Neural crest cell (in vitro differentiated cells): ENCODE results near the gene TRIM45. TPM values are rescaled to one million over a fixed set of nuclear protein-coding genes. Genes with fewer than 3 reads are reported as not detected.

Experiments used
- DNase-seq: peaks from one replicate; pipeline ENCODE4 v3.0.0; 2021; ENCODE audit warnings: low read depth, mixed read lengths, low spot score
- H3K27ac Mint-ChIP-seq: one replicate; pipeline ENCODE4 v1.8.0; 2021; ENCODE audit warnings: mild to moderate bottlenecking, mixed read lengths; ENCODE audit not compliant: unreplicated experiment
- H3K27me3 Mint-ChIP-seq: 2 replicates; pipeline ENCODE4 v1.8.0; 2021; ENCODE audit warnings: low read depth, mild to moderate bottlenecking, mixed read lengths
- H3K36me3 Mint-ChIP-seq: 2 replicates; pipeline ENCODE4 v1.8.0; 2021; ENCODE audit warnings: low read depth, mild to moderate bottlenecking, mixed read lengths
- H3K4me1 Mint-ChIP-seq: 2 replicates; pipeline ENCODE4 v1.8.0; 2021; ENCODE audit warnings: mixed read lengths
- H3K4me3 Mint-ChIP-seq: one replicate; pipeline ENCODE4 v1.8.0; 2021; ENCODE audit warnings: mild to moderate bottlenecking, mixed read lengths
- H3K9me3 Mint-ChIP-seq: 2 replicates; pipeline ENCODE4 v1.8.0; 2021; ENCODE audit warnings: mixed read lengths
- microRNA-seq: library from miRNA; unstranded; fragments of <30 nt; microRNA quantifications from one replicate; pipeline ENCODE4, GENCODE V29; 2020
- total RNA-seq: library from RNA; stranded (reverse); gene quantifications from 2 replicates; pipeline ENCODE4 v1.2.1, GENCODE V29; 2021
- TF ChIP-seq, protein P1 (sequence below): fragments of 200-600 bp; sonication (generic); conservative IDR thresholded peaks from 2 replicates; pipeline ENCODE4 v1.5.0; 2021; ENCODE audit warnings: antibody characterized with exemption, mild to moderate bottlenecking

The TRIM45 gene
- total RNA-seq, 1 donor from 2014 or later, result 16.6 TPM

DNA sequence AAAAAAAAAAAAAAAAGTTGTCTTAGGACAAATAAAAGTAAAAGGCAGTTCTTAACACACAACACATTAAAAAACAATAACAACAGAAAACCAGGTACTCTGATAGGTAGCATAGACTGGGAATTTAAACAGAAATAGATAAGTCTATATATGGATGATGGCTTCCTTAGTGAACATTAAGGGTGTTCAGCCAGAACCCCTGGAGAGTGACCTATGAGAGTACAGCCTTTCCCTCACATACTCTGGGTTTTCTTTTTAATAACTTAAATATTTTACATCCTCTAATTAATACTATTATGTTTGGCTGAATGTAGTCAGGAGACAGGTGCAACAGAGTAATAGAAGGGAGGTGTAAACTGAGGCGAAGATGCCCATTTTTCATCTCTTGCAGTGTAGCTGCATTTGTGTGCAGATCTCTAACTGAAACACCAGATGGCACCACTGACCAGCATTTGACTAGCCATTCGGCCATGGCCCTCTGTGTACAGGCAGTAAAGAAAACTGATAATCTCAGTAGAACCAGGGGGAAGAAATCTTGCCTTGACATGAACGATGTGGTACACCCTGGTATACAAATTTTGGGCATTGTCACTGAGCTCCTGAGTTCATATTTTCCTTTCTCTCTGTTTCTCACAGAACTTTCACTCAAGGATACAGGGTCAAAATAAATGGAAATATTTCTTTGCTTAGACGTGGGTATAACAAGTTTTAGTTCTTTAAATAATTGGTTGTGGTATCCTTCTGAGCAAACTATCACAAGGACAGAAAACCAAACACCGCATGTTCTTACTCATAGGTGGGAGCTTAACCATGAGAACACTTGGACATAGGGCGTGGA is 53.8 kb downstream of the TRIM45 start:
- Mint-ChIP-seq H3K4me3 (no peak overlapping the region), H3K9me3 (no peaks in the 10 kb centered on the region), H3K27me3 (no peaks in the 10 kb centered on the region), H3K4me1 (peaks cover 13% of the 10 kb centered on the region), H3K27ac (no peak overlapping the region), H3K36me3 (peaks cover 5% of the 10 kb centered on the region)
- DNase-seq, result peak; percentile 49
- TF ChIP-seq, protein P1, sequence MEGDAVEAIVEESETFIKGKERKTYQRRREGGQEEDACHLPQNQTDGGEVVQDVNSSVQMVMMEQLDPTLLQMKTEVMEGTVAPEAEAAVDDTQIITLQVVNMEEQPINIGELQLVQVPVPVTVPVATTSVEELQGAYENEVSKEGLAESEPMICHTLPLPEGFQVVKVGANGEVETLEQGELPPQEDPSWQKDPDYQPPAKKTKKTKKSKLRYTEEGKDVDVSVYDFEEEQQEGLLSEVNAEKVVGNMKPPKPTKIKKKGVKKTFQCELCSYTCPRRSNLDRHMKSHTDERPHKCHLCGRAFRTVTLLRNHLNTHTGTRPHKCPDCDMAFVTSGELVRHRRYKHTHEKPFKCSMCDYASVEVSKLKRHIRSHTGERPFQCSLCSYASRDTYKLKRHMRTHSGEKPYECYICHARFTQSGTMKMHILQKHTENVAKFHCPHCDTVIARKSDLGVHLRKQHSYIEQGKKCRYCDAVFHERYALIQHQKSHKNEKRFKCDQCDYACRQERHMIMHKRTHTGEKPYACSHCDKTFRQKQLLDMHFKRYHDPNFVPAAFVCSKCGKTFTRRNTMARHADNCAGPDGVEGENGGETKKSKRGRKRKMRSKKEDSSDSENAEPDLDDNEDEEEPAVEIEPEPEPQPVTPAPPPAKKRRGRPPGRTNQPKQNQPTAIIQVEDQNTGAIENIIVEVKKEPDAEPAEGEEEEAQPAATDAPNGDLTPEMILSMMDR, result peak; percentile 93

GRCh38 chr1:117066367-117066766 is 55.2 kb downstream of the TRIM45 start:
- TF ChIP-seq, protein P1, result no peak
- H3K4me1 Mint-ChIP-seq, result peaks cover 18% of the 10 kb centered on the region
- H3K27ac Mint-ChIP-seq, result peak overlapping the region; percentile 16
- H3K4me3 Mint-ChIP-seq, result no peak overlapping the region
- peaks cover 3% of the 10 kb centered on the region for H3K36me3 Mint-ChIP-seq
- no peak for DNase-seq
- H3K27me3 Mint-ChIP-seq, result no peaks in the 10 kb centered on the region
- no peaks in the 10 kb centered on the region for H3K9me3 Mint-ChIP-seq

- no peak for DNase-seq
- Mint-ChIP-seq H3K27ac (no peak overlapping the region), H3K27me3 (no peaks in the 10 kb centered on the region), H3K4me1 (peaks cover 30% of the 10 kb centered on the region), H3K36me3 (peaks cover 3% of the 10 kb centered on the region), H3K9me3 (no peaks in the 10 kb centered on the region), H3K4me3 (peak overlapping the region; percentile 42)
- TF ChIP-seq, protein P1, result no peak
Observed at GRCh38 chr1:117061986-117062415, 59.5 kb downstream of the TRIM45 start.

Small RNA genes lying within 50 kb of the gene (microRNA-seq; reads per million reads assigned to microRNA genes)
- 208 reads per million, percentile 67 among the genes with 10 or more reads in this experiment for gene MIR942

Other genes with a start within 250 kb of the TRIM45 start
- gene PTGFRN, start 211.8 kb downstream of the TRIM45 start, total RNA-seq, result 35.6 and 42.5 TPM in 2 replicates
- 3.7 and 4.3 TPM in 2 replicates for gene CD101, start 120.0 kb downstream of the TRIM45 start, total RNA-seq
- 66.7 and 69.8 TPM in 2 replicates for gene TTF2, start 61.4 kb downstream of the TRIM45 start, total RNA-seq
- gene VTCN1, start 89.2 kb upstream of the TRIM45 start, total RNA-seq, result 0.43 and 0.47 TPM in 2 replicates
- 39.4 and 44.7 TPM in 2 replicates for gene MAN1A2, start 245.7 kb upstream of the TRIM45 start, total RNA-seq